Amygdala (tissue), 56 donors: Measurements from ENCODE around the gene CFAP210.

Experiments used
- DNase-seq, 56 donors: peaks; one replicate each; lab custom pipeline; 2025; lab: John Stamatoyannopoulos, UW

CFAP210 gene

GRCh38 chr2:169676850-169677249 lies 17.4 kb downstream of the CFAP210 start:
- no peak for DNase-seq

- no peak for DNase-seq
These were observed 17.8 kb downstream of the CFAP210 start for GRCh38 chr2:169676357-169676756.

DNA sequence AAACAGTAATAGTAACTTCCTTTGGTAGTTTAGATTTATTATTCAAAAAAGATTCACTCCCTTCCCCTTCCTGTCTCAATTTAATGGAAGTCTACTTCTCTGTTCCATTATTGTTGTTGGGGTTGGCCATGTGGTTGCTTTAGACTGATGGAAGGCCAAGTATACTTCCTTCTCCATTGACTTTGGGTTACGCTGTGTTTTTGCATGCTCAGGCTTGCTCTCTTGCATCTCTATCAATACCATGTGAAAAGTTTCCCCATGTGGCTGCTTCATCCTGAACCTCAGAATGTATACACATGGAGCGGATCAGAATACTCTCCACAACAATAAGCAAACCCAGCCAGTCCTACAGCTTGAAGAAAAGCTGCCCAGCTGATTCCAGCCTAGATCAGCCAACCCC lies 20.3 kb downstream of the CFAP210 start:
- DNase-seq = no peak

DNA sequence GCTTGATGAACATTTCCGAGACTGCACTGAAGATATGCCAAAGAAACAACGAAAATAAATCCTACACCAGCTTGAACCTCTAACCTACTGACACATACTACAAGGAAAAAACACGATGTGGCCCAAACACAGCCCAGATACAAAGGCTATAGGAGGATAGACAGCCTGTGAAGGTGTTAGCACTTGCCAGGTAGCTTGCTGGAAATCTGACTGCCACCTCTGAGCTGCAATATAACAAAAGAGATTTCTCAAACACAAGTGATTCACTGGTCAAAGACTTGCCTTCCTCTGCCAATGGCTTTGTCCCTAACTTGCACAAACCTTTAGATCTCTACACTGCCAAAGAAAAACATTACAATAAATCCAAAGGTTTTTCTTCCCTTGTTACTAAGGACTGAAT lies 21.1 kb downstream of the CFAP210 start:
- DNase-seq = no peak

DNA sequence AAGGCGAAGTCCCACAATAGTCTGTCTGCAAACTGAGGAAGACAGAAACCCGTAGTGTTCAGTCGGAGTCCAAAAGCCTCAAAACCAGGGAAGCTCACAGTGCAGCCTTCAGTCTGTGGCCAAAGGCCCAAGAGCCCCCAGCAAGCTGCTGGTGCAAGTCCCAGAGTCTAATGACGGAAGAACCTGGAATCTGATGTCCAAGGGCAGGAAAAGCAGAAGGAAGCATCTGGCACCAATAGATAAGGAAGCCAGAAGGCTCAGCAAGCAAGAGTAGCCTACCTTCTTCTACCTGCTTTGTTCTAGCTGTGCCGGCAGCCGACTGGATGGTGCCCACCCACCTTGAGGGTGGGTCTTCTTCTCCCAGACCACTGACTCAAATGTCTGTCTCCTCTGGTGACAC lies 21.8 kb downstream of the CFAP210 start:
- no peak for DNase-seq

DNA sequence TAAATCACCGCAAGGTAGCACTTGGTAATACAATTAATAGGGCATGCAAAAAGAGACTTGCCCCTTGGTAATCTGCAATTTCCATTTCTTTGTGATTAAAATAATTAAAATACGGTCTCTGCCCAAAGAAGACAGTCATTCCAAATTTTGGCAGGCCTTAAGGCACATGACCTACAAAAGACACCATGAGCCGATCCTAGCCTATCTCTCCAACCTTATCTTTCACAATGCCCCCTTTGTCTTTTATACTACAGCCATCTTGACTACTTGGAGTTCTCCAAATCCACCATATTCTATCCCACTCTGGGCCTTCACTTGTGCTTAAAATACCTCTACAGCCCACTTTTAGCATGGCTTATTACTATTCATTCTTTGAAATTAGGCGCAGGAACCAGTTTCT lies 23.3 kb downstream of the CFAP210 start:
- no peak for DNase-seq

DNA sequence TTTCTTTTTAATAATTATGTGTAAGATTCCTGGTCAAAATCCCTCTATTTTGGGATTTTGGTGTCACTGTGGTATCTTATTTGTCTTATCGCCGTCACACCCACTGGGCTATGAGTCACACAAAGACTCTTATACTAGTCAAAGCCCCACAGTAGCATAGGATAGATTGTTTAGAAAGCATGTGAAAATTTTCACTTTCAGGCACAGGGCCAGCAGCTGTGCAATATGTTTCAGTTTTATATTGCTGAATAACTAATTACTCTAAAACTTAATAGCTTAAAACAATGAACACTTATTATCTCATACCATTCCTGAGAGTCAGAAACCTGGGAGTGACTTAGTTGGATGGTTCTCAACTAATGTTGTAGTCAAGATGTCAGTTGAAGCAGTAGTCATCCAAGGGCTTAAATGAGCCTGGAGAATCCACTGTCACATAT lies 24.0 kb downstream of the CFAP210 start:
- peak in 1 of 56 donors; percentile 20 for DNase-seq

- no peak for DNase-seq
These were observed 26.6 kb downstream of the CFAP210 start for GRCh38 chr2:169667583-169667982.

GRCh38 chr2:169664978-169665930 lies 29.0 kb downstream of the CFAP210 start:
- DNase-seq = no peak

- DNase-seq = no peak
These were observed 29.6 kb downstream of the CFAP210 start for GRCh38 chr2:169664600-169664977.

GRCh38 chr2:169663247-169663646 lies 31.0 kb downstream of the CFAP210 start:
- no peak for DNase-seq

DNA sequence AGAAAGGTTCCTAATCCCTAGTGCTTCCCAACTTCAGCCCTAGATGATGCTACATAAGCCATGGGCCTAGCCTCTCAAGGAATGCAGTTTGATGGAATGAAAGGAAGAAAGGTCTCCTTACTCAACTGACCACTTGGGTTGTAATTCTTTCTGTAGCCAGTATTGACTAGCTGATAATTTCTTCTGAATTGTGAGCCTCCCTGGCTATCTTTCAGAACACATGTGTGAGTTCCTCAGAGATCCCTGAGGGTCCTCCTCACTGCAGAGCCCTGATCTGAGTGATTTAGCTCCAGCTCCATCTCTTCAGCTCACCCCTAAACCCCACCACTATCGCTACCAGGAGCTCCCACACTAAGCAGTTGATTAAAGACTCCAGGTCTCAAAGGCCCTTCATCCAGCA lies 31.5 kb downstream of the CFAP210 start:
- DNase-seq = no peak

GRCh38 chr2:169661265-169661664 lies 32.9 kb downstream of the CFAP210 start:
- DNase-seq = no peak

DNA sequence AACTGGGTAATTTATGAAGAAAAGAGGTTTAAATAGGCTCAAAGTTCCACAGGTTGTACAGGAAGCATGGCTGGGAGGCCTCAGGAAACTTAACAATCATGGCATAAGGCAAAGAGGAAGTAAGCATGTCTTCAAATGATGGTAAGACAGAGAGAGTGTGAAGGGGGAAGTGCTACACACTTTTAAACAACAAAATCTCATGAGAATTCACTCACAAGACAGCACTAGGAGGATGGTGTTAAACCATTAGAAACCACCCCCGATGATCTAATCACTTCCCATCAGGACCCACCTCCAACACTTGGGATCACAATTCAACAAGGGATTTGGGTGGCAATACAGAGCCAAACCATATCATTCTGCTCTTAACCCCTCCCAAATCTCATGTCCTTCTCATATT lies 34.9 kb downstream of the CFAP210 start:
- no peak for DNase-seq

DNA sequence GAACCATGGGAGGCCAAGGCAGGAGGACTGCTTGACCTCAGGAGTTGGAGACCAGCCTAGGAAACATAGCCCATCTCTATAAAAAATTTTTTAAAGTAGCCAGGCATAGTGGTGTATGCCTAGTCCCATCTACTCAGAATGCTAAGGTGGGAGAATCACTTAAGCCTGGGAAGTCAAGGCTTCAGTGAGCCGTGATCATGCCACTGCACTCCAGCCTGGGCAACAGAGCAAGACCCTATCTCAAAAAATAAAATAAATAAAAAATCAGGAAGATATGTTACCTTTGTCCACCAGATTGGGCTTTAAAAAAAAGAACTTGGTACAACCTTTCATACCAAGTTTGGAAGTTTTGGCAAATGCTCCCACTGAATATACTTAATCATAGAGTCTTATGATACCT lies 35.3 kb downstream of the CFAP210 start:
- no peak for DNase-seq

- no peak for DNase-seq
These were observed 38.0 kb downstream of the CFAP210 start for GRCh38 chr2:169656164-169656563.

GRCh38 chr2:169653636-169654035 lies 40.6 kb downstream of the CFAP210 start:
- DNase-seq = no peak

GRCh38 chr2:169649278-169649677 lies 44.9 kb downstream of the CFAP210 start:
- no peak for DNase-seq

DNA sequence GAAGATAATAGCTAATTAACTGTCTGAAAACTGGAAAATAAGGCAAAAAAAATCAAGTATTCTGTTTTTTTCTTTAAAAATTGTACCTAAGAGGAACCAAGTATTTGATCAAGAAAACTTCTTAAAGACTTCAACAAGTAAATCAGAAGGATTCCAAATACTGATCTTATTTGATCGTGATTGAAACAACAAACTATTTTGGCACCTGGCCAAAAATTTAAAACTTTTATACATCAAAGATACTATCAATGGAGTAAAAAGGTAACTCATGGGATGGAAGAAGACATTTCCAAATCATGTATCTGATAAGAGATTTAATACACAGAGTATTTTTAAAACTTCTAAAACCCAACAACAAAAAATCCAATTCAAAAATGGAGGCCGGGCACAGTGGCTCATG lies 46.7 kb downstream of the CFAP210 start:
- no peak for DNase-seq

- DNase-seq = no peak
These were observed 50.0 kb downstream of the CFAP210 start for GRCh38 chr2:169644173-169644572.

GRCh38 chr2:169641464-169641863 lies 52.7 kb downstream of the CFAP210 start:
- DNase-seq = no peak

DNA sequence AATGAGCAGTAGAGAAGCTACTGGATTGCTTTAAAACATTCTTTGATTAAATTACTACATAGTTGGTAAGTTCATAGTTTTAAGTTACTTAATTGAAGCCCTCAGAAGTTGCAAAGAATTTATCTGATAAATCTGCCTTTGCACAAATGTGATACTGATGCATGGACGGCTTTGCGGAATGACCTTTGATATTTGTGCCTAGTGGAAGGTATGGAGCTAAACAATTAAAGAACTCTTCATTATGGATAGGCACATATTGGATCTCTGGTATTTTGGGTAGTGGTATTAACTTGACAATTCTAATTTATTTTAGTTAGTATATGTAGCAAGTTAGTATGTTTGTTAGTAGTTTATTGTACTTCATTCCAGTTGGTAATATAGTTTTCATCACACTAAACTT lies 54.1 kb downstream of the CFAP210 start:
- no peak for DNase-seq

DNA sequence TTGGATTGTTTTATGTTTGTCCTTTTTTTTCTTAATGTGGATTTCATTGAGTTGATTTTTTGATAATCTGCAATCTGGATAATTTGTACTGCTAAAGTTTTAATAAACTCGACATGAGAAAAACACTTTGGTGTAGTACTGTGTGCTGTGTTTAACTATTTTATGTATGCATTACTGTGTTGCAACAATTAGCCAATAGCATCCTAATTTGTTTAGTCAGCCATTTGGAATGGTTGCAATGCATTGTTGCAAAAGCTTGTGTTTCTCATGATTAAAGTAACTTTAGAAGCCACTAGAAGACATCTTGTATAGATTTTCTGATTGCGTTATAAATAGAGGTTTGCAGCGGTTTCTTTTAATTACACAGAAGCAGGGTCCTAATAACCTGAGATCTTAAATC lies 56.6 kb downstream of the CFAP210 start:
- DNase-seq = no peak
